ENCODE data around the gene C6orf89. TPM values are rescaled to one million over a fixed set of nuclear protein-coding genes. Genes with fewer than 3 reads are reported as not detected.

C6orf89 gene
- total and polyA plus RNA-seq, 4 donors: 16.7 to 59.7 (median 39.8) TPM

- Histone ChIP-seq H3K27me3 (ENCODE audit: control insufficient read depth in 1 of 2, insufficient read depth in 2 of 2, low read length in 1 of 2) (no peaks in the 10 kb centered on the region), H3K36me3 (ENCODE audit: control insufficient read depth in 1 of 2, insufficient read depth in 2 of 2, low read length in 1 of 2) (peaks cover 0 to 8% of the 10 kb centered on the region in 2 donors), H3K9me3 (ENCODE audit: control insufficient read depth, low read length) (no peaks in the 10 kb centered on the region), H3K4me3 (ENCODE audit: low read length in 2 of 2) (no peak overlapping the region), H3K4me1 (ENCODE audit: control insufficient read depth in 1 of 2, insufficient read depth in 2 of 2, low read length in 2 of 2) (peaks cover 0 to 14% of the 10 kb centered on the region in 2 donors), H3K27ac (ENCODE audit: low read depth in 1 of 2, low read length in 2 of 2) (no peak overlapping the region)
- intact Hi-C loops (cut with DNase I): no loop called here
- DNase-seq (no peak), ATAC-seq (ENCODE audit: low FRiP score) (no peak)
- 53 to 65% methylated on average over 2 of the region's 2 CpGs for WGBS, 2 donors
These were observed 30.4 kb downstream of the C6orf89 start for GRCh38 chr6:36916126-36916525.

- Histone ChIP-seq H3K27ac (ENCODE audit: low read depth in 1 of 2, low read length in 2 of 2) (peak overlapping the region; percentile 15 to 49), H3K27me3 (ENCODE audit: control insufficient read depth in 1 of 2, insufficient read depth in 2 of 2, low read length in 1 of 2) (no peaks in the 10 kb centered on the region), H3K4me1 (ENCODE audit: control insufficient read depth in 1 of 2, insufficient read depth in 2 of 2, low read length in 2 of 2) (peaks cover 0 to 14% of the 10 kb centered on the region in 2 donors), H3K36me3 (ENCODE audit: control insufficient read depth in 1 of 2, insufficient read depth in 2 of 2, low read length in 1 of 2) (peaks cover 0 to 6% of the 10 kb centered on the region in 2 donors), H3K9me3 (ENCODE audit: control insufficient read depth, low read length) (no peaks in the 10 kb centered on the region), H3K4me3 (ENCODE audit: low read length in 2 of 2) (no peak overlapping the region)
- ATAC-seq (ENCODE audit: low FRiP score) (peak; percentile 84), DNase-seq (peak in 1 of 2 donors; percentile 69)
- intact Hi-C loops (cut with DNase I): no loop called here
- 6 to 11% methylated on average over 10 of the region's 10 CpGs for whole genome bisulfite sequencing, 2 donors
These were observed 31.9 kb downstream of the C6orf89 start for GRCh38 chr6:36917541-36918193.

- H3K4me3 ChIP-seq (ENCODE audit: low read length in 2 of 2): no peak overlapping the region
- peaks cover 0 to 2% of the 10 kb centered on the region in 2 donors for H3K36me3 ChIP-seq (ENCODE audit: control insufficient read depth in 1 of 2, insufficient read depth in 2 of 2, low read length in 1 of 2)
- ATAC-seq (ENCODE audit: low FRiP score) (no peak), DNase-seq (no peak)
- H3K27ac ChIP-seq (ENCODE audit: low read depth in 1 of 2, low read length in 2 of 2): no peak overlapping the region
- peaks cover 0 to 14% of the 10 kb centered on the region in 2 donors for H3K4me1 ChIP-seq (ENCODE audit: control insufficient read depth in 1 of 2, insufficient read depth in 2 of 2, low read length in 2 of 2)
- H3K9me3 ChIP-seq (ENCODE audit: control insufficient read depth, low read length): no peaks in the 10 kb centered on the region
- 90 to 91% methylated on average over 4 of the region's 4 CpGs for WGBS, 2 donors
- intact Hi-C loops (cut with DNase I): no loop called here
- no peaks in the 10 kb centered on the region for H3K27me3 ChIP-seq (ENCODE audit: control insufficient read depth in 1 of 2, insufficient read depth in 2 of 2, low read length in 1 of 2)
These were observed 34.3 kb downstream of the C6orf89 start for GRCh38 chr6:36920049-36920448.

GRCh38 chr6:36920546-36920945 is 34.8 kb downstream of the C6orf89 start:
- Histone ChIP-seq H3K4me3 (ENCODE audit: low read length in 2 of 2) (no peak overlapping the region), H3K4me1 (ENCODE audit: control insufficient read depth in 1 of 2, insufficient read depth in 2 of 2, low read length in 2 of 2) (peaks cover 0 to 14% of the 10 kb centered on the region in 2 donors), H3K27ac (ENCODE audit: low read depth in 1 of 2, low read length in 2 of 2) (no peak overlapping the region), H3K27me3 (ENCODE audit: control insufficient read depth in 1 of 2, insufficient read depth in 2 of 2, low read length in 1 of 2) (no peaks in the 10 kb centered on the region), H3K36me3 (ENCODE audit: control insufficient read depth in 1 of 2, insufficient read depth in 2 of 2, low read length in 1 of 2) (peaks cover 0 to 2% of the 10 kb centered on the region in 2 donors), H3K9me3 (ENCODE audit: control insufficient read depth, low read length) (no peaks in the 10 kb centered on the region)
- DNase-seq: no peak
- WGBS, 2 donors: 68 to 75% methylated on average over 5 of the region's 5 CpGs
- no peak for ATAC-seq (ENCODE audit: low FRiP score)
- intact Hi-C loops (cut with DNase I): no loop called here

- DNase-seq (no peak), ATAC-seq (ENCODE audit: low FRiP score) (no peak)
- H3K4me1 ChIP-seq (ENCODE audit: control insufficient read depth in 1 of 2, insufficient read depth in 2 of 2, low read length in 2 of 2): peaks cover 0 to 6% of the 10 kb centered on the region in 2 donors
- intact Hi-C loops (cut with DNase I): no loop called here
- 91 to 96% methylated on average over 4 of the region's 4 CpGs for WGBS, 2 donors
- no peaks in the 10 kb centered on the region for H3K27me3 ChIP-seq (ENCODE audit: control insufficient read depth in 1 of 2, insufficient read depth in 2 of 2, low read length in 1 of 2)
- peaks cover 0 to 2% of the 10 kb centered on the region in 2 donors for H3K36me3 ChIP-seq (ENCODE audit: control insufficient read depth in 1 of 2, insufficient read depth in 2 of 2, low read length in 1 of 2)
- H3K27ac ChIP-seq (ENCODE audit: low read depth in 1 of 2, low read length in 2 of 2): no peak overlapping the region
- H3K9me3 ChIP-seq (ENCODE audit: control insufficient read depth, low read length): no peaks in the 10 kb centered on the region
- no peak overlapping the region for H3K4me3 ChIP-seq (ENCODE audit: low read length in 2 of 2)
These were observed 38.4 kb downstream of the C6orf89 start for GRCh38 chr6:36924131-36924530.

- H3K4me3 ChIP-seq (ENCODE audit: low read length in 2 of 2): no peak overlapping the region
- no peak overlapping the region for H3K27ac ChIP-seq (ENCODE audit: low read depth in 1 of 2, low read length in 2 of 2)
- no peak for ATAC-seq (ENCODE audit: low FRiP score)
- DNase-seq: no peak
- intact Hi-C loops (cut with DNase I): no loop called here
- H3K4me1 ChIP-seq (ENCODE audit: control insufficient read depth in 1 of 2, insufficient read depth in 2 of 2, low read length in 2 of 2): peaks cover 0 to 5% of the 10 kb centered on the region in 2 donors
- 80% methylated on average over 5 of the region's 5 CpGs for WGBS, 2 donors
- peaks cover 0 to 2% of the 10 kb centered on the region in 2 donors for H3K36me3 ChIP-seq (ENCODE audit: control insufficient read depth in 1 of 2, insufficient read depth in 2 of 2, low read length in 1 of 2)
- no peaks in the 10 kb centered on the region for H3K9me3 ChIP-seq (ENCODE audit: control insufficient read depth, low read length)
- no peaks in the 10 kb centered on the region for H3K27me3 ChIP-seq (ENCODE audit: control insufficient read depth in 1 of 2, insufficient read depth in 2 of 2, low read length in 1 of 2)
These were observed 39.1 kb downstream of the C6orf89 start for GRCh38 chr6:36924778-36925374.

GRCh38 chr6:36925809-36926208 is 40.1 kb downstream of the C6orf89 start:
- H3K27me3 ChIP-seq (ENCODE audit: control insufficient read depth in 1 of 2, insufficient read depth in 2 of 2, low read length in 1 of 2): no peaks in the 10 kb centered on the region
- no peak for ATAC-seq (ENCODE audit: low FRiP score)
- intact Hi-C loops (cut with DNase I): no loop called here
- no peak overlapping the region for H3K4me3 ChIP-seq (ENCODE audit: low read length in 2 of 2)
- peaks cover 0 to 3% of the 10 kb centered on the region in 2 donors for H3K4me1 ChIP-seq (ENCODE audit: control insufficient read depth in 1 of 2, insufficient read depth in 2 of 2, low read length in 2 of 2)
- H3K9me3 ChIP-seq (ENCODE audit: control insufficient read depth, low read length): no peaks in the 10 kb centered on the region
- WGBS, 2 donors: 91 to 93% methylated on average over 4 of the region's 4 CpGs
- DNase-seq: no peak
- H3K36me3 ChIP-seq (ENCODE audit: control insufficient read depth in 1 of 2, insufficient read depth in 2 of 2, low read length in 1 of 2): no peaks in the 10 kb centered on the region
- no peak overlapping the region for H3K27ac ChIP-seq (ENCODE audit: low read depth in 1 of 2, low read length in 2 of 2)

GRCh38 chr6:36926708-36927513 is 41.2 kb downstream of the C6orf89 start:
- H3K4me1 ChIP-seq (ENCODE audit: control insufficient read depth in 1 of 2, insufficient read depth in 2 of 2, low read length in 2 of 2): peaks cover 0 to 3% of the 10 kb centered on the region in 2 donors
- 67 to 81% methylated on average over 10 of the region's 10 CpGs for WGBS, 2 donors
- no peak for ATAC-seq (ENCODE audit: low FRiP score)
- DNase-seq: peak in 1 of 2 donors; percentile 26
- no peaks in the 10 kb centered on the region for H3K36me3 ChIP-seq (ENCODE audit: control insufficient read depth in 1 of 2, insufficient read depth in 2 of 2, low read length in 1 of 2)
- no peak overlapping the region for H3K4me3 ChIP-seq (ENCODE audit: low read length in 2 of 2)
- H3K9me3 ChIP-seq (ENCODE audit: control insufficient read depth, low read length): no peaks in the 10 kb centered on the region
- intact Hi-C loops (cut with DNase I): no loop called here
- H3K27me3 ChIP-seq (ENCODE audit: control insufficient read depth in 1 of 2, insufficient read depth in 2 of 2, low read length in 1 of 2): no peaks in the 10 kb centered on the region
- H3K27ac ChIP-seq (ENCODE audit: low read depth in 1 of 2, low read length in 2 of 2): no peak overlapping the region

Measured in aorta (tissue), 5 donors.